Keratinocyte (primary cell): ENCODE results near the gene CARMIL3. TPM values are rescaled to one million over a fixed set of nuclear protein-coding genes. Genes with fewer than 3 reads are reported as not detected.
"Not testable (repeated sequence)": the region's sequence is repeated elsewhere in the genome, so short reads cannot be mapped to it uniquely, and the experiment has no call there.

Source experiments
- DNase-seq: peaks from one replicate; pipeline ENCODE4 v3.0.0-alpha.2; 2011; ENCODE audit warnings: low read depth, missing footprints, low spot score
- FAIRE-seq: peaks from 2 replicates; lab custom pipeline; 2011; peaks lifted over from hg19 to GRCh38; lab: Jason Lieb, UNC
- H2AFZ ChIP-seq: 2 replicates; pipeline ENCODE4 v1.6.0; 2012; ENCODE audit warnings: low read length, control low read depth, inconsistent platforms; ENCODE audit not compliant: control insufficient read depth
- H3K27ac ChIP-seq: 2 replicates; pipeline ENCODE4 v1.5.1; 2011; ENCODE audit warnings: low read length; ENCODE audit not compliant: control insufficient read depth, insufficient read depth
- H3K27me3 ChIP-seq: 3 replicates; pipeline ENCODE4 v1.6.0; 2011; ENCODE audit warnings: low read length; ENCODE audit not compliant: control insufficient read depth, insufficient read depth; ENCODE audit errors: extremely low read depth
- H3K36me3 ChIP-seq, 2 experiments: 2 replicates in 1 of 2; 3 replicates in 1 of 2; pipeline ENCODE4 v1.5.1; 2011; ENCODE audit warnings: low read length in 2 of 2, mild to moderate bottlenecking in 1 of 2; ENCODE audit not compliant: control insufficient read depth in 2 of 2, insufficient read depth in 2 of 2; ENCODE audit errors: extremely low read depth in 1 of 2
- H3K4me1 ChIP-seq: 3 replicates; pipeline ENCODE4 v1.5.1; 2011; ENCODE audit warnings: low read length; ENCODE audit not compliant: control insufficient read depth, insufficient read depth; ENCODE audit errors: extremely low read depth
- H3K4me2 ChIP-seq: 3 replicates; pipeline ENCODE4 v1.6.0; 2011; ENCODE audit warnings: low read depth, low read length; ENCODE audit not compliant: control insufficient read depth, insufficient read depth; ENCODE audit errors: extremely low read depth
- H3K4me3 ChIP-seq, 3 experiments: fragments of 200-600 bp in 1 of 3; sonication (generic) in 1 of 3; 2 replicates in 2 of 3; 3 replicates in 1 of 3; pipeline ENCODE4 v1.5.1; 2011 to 2016; ENCODE audit warnings: low read length in 3 of 3, mild to moderate bottlenecking in 3 of 3, control low read depth in 2 of 3, inconsistent platforms in 1 of 3, low read depth in 1 of 3, mixed read lengths in 1 of 3, mixed run types in 1 of 3, moderate library complexity in 1 of 3; ENCODE audit not compliant: control insufficient read depth in 2 of 3, insufficient read depth in 2 of 3; ENCODE audit errors: extremely low read depth in 1 of 3
- H3K79me2 ChIP-seq: 2 replicates; pipeline ENCODE4 v1.6.0; 2012; ENCODE audit warnings: low read length; ENCODE audit not compliant: control insufficient read depth, insufficient read depth
- H3K9ac ChIP-seq: 3 replicates; pipeline ENCODE4 v1.6.0; 2011; ENCODE audit warnings: low read length; ENCODE audit not compliant: control insufficient read depth, insufficient read depth; ENCODE audit errors: extremely low read depth
- H3K9me1 ChIP-seq: 3 replicates; pipeline ENCODE4 v1.6.0; 2011; ENCODE audit warnings: low read length; ENCODE audit not compliant: control insufficient read depth, insufficient read depth; ENCODE audit errors: extremely low read depth
- H3K9me3 ChIP-seq: 2 replicates; pipeline ENCODE4 v1.5.1; 2012; ENCODE audit warnings: low read depth, low read length; ENCODE audit not compliant: control insufficient read depth
- H4K20me1 ChIP-seq: 3 replicates; pipeline ENCODE4 v1.6.0; 2011; ENCODE audit warnings: low read length; ENCODE audit not compliant: control insufficient read depth, insufficient read depth; ENCODE audit errors: extremely low read depth
- dilution Hi-C: fragments of 300-500 bp; cut with MboI; formaldehyde crosslinking; loops from one replicate; pipeline ENCODE4 v1.7.0; 2020; ENCODE audit warnings: low sequenced_read_pairs; ENCODE audit not compliant: extremely low pct_ligation_motif_present
- polyA plus RNA-seq, 5 experiments: library from polyadenylated mRNA; depleted of rRNA in 3 of 5; stranded (reverse) in 3 of 5; stranded (forward) in 1 of 5; unstranded in 1 of 5; fragments of >200 nt; gene quantifications; 1 replicate in 1 of 5; 2 replicates in 3 of 5; 3 replicates in 1 of 5; pipeline versions ENCODE4 v1.2.1 to v1.2.3, GENCODE V29; 2011 to 2012; ENCODE audit warnings: missing spikeins in 2 of 5, low read depth in 1 of 5, low replicate concordance in 1 of 5
- TF ChIP-seq, protein P1 (sequence below), 3 experiments: IDR thresholded peaks in 1 of 3; conservative IDR thresholded peaks in 1 of 3; optimal IDR thresholded peaks in 1 of 3; 2 replicates in 2 of 3; 3 replicates in 1 of 3; pipeline versions ENCODE3 to v1.5.1; 2011; ENCODE audit warnings: low read length in 3 of 3, mild to moderate bottlenecking in 3 of 3, moderate library complexity in 2 of 3, control low read depth in 1 of 3, inconsistent platforms in 1 of 3; ENCODE audit not compliant: insufficient read depth in 2 of 3; ENCODE audit errors: extremely low read depth in 1 of 3

Gene CARMIL3
- polyA plus RNA-seq, 1 donor (not counting 4 experiments of a cell fraction or from before 2014, with no cell fraction given): 0.12 TPM

DNA sequence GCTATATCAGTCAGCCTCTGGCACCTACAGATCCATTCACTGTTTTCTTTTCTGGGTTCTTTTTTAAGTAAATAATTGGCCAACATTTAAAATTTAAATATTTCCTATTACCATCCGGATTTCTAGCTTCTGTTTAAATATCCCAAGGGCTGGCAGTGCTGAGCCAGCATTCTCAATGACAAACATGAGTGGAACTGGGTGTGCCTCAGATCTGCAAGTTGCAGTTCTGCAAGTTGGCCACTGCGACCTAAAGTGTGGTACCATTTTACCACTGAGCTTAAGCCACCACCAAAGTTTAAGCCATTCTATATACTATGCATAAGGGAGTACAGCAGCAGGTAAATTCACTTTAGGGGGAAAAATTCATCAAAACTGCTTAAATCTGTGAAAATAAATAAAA is 31.9 kb upstream of the CARMIL3 start:
- H3K9me3 ChIP-seq, FAIRE-seq, H3K36me3 ChIP-seq, H3K79me2 ChIP-seq, H3K4me3 ChIP-seq, H3K4me2 ChIP-seq, H3K27ac ChIP-seq, H3K27me3 ChIP-seq, H4K20me1 ChIP-seq, H2AFZ ChIP-seq, H3K9me1 ChIP-seq, H3K4me1 ChIP-seq, DNase-seq, dilution Hi-C loops, H3K9ac ChIP-seq: not testable (repeated sequence)
- TF ChIP-seq, protein P1, sequence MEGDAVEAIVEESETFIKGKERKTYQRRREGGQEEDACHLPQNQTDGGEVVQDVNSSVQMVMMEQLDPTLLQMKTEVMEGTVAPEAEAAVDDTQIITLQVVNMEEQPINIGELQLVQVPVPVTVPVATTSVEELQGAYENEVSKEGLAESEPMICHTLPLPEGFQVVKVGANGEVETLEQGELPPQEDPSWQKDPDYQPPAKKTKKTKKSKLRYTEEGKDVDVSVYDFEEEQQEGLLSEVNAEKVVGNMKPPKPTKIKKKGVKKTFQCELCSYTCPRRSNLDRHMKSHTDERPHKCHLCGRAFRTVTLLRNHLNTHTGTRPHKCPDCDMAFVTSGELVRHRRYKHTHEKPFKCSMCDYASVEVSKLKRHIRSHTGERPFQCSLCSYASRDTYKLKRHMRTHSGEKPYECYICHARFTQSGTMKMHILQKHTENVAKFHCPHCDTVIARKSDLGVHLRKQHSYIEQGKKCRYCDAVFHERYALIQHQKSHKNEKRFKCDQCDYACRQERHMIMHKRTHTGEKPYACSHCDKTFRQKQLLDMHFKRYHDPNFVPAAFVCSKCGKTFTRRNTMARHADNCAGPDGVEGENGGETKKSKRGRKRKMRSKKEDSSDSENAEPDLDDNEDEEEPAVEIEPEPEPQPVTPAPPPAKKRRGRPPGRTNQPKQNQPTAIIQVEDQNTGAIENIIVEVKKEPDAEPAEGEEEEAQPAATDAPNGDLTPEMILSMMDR (optimal IDR thresholded peaks at IDR 0.05 in 1 of 3, IDR thresholded peaks at IDR 0.05 in 1 of 3, conservative IDR thresholded peaks at IDR 0.05 in 1 of 3; ENCODE audit: extremely low read depth in 1 of 3, insufficient read depth in 2 of 3, low read length in 3 of 3): peak in 1 of 3 experiments; percentile 16

DNA sequence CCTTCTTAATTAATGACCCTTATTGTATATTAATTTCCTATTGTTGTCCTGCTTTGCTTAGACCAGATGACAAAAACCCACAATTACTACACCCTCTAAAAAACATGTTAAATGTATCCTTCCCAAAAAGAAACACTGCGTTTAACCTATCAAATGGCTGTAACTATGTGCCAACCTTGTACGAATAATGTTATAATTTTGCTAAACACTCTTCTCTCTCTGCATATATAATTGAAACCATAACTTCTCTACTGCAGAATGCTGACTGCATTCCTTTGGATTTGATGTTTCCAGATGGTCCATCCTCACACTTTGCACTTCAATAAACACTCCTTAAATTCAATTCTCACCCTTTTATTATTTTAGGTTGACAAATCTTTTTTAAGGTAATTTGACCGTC is 31.3 kb upstream of the CARMIL3 start:
- H3K27me3 ChIP-seq, H3K9me1 ChIP-seq, H3K4me1 ChIP-seq, H3K4me2 ChIP-seq, H3K9ac ChIP-seq, H2AFZ ChIP-seq, DNase-seq, H3K4me3 ChIP-seq, dilution Hi-C loops, H3K79me2 ChIP-seq, FAIRE-seq, H3K9me3 ChIP-seq, H4K20me1 ChIP-seq, H3K36me3 ChIP-seq, H3K27ac ChIP-seq: not testable (repeated sequence)

DNA sequence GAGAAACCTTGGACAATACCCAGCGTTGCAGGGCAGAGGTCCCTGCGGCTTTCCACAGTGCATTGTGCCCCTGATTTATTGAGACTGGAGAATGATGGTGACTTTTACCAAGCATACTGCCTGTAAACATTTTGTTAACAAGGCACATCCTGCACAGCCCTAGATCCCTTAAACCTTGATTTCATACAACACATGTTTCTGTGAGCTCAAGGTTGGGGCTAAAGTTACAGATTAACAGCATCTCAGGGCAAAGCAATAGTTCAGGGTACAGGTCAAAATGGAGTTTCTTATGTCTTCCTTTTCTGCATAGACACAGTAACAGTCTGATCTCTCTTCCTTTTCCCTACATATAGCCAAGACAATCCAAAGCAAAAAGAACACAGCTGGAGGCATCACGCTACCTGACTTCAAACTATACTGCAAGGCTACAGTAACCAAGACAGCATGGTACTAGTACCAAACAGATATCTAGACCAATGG is 26.8 kb upstream of the CARMIL3 start:
- H4K20me1 ChIP-seq, H3K79me2 ChIP-seq, H3K36me3 ChIP-seq, H3K27me3 ChIP-seq, FAIRE-seq, H3K4me3 ChIP-seq, H3K4me1 ChIP-seq, DNase-seq, H3K27ac ChIP-seq, H2AFZ ChIP-seq, H3K9me3 ChIP-seq, dilution Hi-C loops, H3K9me1 ChIP-seq, H3K9ac ChIP-seq, H3K4me2 ChIP-seq: not testable (repeated sequence)

DNA sequence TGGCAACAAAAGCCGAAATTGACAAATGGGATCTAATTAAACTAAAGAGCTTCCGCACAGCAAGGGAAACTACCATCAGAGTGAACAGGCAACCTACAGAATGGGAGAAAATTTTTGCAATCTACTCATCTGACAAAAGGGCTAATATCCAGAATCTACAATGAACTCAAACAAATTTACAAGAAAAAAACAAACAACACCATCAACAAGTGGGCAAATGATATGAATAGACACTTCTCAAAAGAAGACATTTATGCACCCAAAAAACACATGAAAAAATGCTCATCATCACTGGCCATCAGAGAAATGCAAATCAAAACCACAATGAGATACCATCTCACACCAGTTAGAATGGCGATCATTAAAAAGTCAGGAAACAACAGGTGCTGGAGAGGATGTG is 22.1 kb upstream of the CARMIL3 start:
- DNase-seq, H3K4me2 ChIP-seq, H3K4me3 ChIP-seq, H3K27ac ChIP-seq, FAIRE-seq, H3K9me1 ChIP-seq, H3K79me2 ChIP-seq, H3K4me1 ChIP-seq, H3K27me3 ChIP-seq, H3K9me3 ChIP-seq, H4K20me1 ChIP-seq, H2AFZ ChIP-seq, H3K9ac ChIP-seq, dilution Hi-C loops, H3K36me3 ChIP-seq: not testable (repeated sequence)
